Fibroblast of skin of right quadriceps (primary cell): ENCODE measurements around the gene AP5S1.
"Not testable (repeated sequence)": the region's sequence is repeated elsewhere in the genome, so short reads cannot be mapped to it uniquely, and the experiment has no call there.

Experiments
- DNase-seq: peaks from one replicate; pipeline ENCODE4 v3.0.0-alpha.2; 2013

Gene AP5S1

DNA sequence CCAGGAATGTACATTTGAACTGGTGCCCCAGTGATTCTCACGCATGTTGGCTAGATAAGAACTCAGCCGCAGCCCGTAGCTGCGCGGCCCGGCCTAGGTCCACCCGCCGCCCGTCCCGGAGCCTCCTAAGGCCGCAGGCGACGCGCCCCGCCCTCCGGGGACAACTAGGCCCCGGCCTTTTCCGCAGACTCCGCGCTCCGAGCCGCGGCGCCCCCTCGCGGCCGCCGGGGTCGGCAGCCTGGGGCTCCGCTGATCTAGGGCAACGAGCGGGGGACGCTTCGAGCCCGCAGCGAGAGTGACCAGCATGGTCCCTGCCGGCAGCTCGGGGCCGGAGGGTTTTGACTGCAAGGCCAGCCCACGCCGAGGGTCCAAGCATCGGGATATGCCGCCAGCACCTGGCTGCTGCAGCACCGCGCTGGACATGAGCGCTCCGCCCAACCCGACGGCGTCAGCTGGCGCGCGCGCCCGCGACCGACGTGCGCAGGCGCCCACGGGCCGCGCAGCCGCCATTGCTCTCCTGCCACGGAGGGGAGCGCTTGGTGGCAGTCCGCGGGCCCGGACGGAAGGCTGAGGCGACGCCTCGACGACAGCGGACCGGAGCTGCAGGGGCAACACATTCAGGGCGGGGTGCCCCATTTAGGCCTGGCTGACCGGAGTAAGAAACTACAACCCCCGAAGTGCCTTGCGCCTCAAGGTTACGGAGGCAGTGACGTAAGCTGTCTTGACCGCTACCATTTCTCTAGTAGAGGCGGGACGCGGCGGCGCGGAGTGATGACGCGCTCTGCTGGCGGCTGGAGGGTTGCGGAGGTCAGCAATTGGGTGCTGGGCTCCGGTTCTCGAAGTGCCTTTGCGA, at the start of gene AP5S1:
Gene AP5S1, plus strand, starts transcription at position 500 of the 853 bp plus-strand sequence. CDS start 1,571 bp downstream, outside the sequence.
- peak; percentile 96 for DNase-seq

- no peak for DNase-seq
These were observed 48.7 kb upstream of the AP5S1 start for GRCh38 chr20:3771552-3772058.

- no peak for DNase-seq
These were observed 44.8 kb upstream of the AP5S1 start for GRCh38 chr20:3775457-3776108.

GRCh38 chr20:3777381-3777715, 43.0 kb upstream of the AP5S1 start:
- no peak for DNase-seq

GRCh38 chr20:3777716-3778629, 42.4 kb upstream of the AP5S1 start:
- peak; percentile 40 for DNase-seq

GRCh38 chr20:3778976-3779375, 41.4 kb upstream of the AP5S1 start:
- DNase-seq = no peak

DNA sequence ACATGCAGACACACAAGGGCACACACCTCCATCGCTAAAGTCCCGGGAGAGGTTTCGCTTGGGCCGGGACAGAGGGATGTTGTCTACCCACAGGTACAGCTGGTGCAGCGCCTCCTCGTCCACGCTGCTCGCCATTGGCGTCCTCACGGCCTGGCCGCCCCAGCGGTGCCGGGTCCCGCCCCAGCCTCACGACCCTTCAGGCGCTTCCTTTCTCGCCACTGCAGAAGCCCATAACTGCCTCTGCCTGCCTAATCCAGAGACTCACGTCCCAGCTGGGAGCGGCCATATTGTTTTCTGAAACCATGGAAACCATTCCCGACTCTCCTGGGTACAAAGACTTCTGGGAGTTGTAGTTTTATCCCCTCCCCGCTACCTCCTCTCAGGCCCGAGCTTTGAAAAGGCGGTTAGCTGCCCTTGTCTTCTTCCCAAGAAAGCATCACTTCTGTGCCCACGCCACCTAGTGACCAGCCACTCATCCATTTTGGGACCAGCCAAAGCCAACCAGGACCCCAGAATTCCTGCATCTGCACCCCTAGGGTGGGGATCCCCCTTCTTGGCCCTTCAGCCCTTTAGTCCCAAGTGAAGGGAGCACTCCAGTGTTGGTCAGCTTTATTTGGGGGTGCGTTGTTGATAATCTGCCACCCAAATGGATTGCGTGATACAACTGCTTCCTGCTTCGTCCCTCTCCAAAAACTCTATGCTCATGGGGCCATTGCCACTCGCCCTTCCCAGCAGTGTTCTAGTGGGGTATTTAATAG, 39.0 kb upstream of the AP5S1 start, which contains the start of gene SPEF1:
Gene SPEF1, minus strand, starts transcription at position 296 of the 758 bp plus-strand sequence. Its CDS starts 161 bp downstream, at position 135.
- peak; percentile 93 for DNase-seq

GRCh38 chr20:3782597-3782996, 37.8 kb upstream of the AP5S1 start:
- no peak for DNase-seq

DNA sequence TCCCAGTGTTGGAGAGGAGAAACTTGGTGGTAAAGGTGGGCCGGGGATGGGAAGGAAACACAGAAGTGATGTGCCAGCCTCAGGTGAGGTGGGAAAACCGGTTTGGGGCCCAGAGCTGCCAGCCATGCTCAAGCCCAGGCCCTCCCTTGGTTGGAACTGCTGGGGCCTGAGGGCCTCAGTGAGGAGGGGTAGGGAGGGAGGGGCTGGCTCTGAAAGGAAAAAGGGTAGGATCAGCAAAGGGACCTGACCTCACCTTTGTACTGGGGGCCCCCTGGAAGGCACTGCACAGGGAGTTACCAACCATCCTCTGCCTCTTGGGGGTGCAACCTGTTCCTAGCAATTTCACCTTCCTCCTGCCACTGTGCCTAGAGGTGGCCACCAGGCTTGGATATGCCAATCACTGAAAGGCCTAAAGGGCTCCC, 37.3 kb upstream of the AP5S1 start:
- no peak for DNase-seq

DNA sequence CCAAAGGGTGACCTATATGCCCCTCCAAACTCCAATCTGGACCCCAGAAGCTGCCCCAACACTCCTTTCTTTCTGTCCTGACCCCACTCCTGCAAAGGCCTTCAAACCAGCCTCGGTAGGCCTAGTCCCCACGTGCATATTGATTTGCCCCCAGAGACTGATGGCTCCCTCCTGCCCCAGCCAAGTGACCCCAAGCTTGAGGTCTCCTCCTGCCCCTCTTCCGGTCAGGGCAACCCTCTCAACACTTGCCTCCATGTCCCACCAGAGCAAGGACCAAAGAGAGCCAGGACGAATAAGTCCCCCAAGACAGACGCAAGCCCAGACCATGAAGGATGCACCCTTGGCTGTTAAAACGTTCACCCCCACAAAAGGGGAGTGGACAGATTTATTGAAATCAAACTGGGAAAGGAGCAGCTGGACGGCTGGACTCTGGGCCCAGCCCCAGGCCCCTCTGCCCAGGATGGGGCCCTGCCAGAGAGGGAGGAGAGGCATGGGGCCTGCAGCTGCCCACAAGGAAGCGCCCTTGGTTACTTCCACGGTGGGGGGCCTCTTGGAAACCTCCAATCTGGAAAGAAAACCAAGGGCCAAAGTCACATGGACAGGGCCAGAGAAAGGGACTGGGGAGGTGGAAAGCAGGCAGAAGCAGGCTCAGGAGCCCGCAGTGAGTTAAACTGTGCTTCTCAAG, 36.7 kb upstream of the AP5S1 start:
- DNase-seq = no peak

DNA sequence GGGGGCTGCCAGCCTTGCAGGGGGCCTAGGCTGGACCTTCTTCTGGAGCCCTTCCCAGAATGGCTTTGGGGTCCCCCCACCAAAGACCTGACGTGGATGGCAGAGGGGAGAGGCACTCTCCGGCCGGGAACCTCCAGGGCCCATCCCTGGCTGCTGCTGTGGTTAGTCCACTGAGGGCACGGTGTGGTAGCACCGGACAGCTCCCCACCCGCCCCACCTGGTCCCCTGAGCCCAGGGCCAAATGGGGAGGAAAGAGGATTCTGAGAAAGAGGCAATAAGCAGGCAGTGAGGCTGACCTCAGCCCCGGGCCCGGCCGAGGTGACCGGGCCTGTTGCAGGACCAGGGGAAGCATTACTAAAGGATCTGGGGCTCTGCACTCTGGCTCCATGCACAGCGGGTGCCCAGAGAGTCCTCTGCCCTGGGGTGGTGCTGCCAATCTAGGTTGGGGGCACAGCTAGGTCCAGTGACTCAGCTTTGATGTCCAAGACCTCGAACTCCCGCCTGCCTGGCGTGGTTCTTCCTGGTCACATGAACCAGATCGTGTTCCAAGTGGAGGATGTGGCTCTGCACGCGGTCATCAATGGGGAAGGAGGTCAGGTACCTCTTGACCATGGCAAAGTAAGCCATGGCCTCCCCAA, 36.0 kb upstream of the AP5S1 start:
- no peak for DNase-seq

- no peak for DNase-seq
These were observed 35.5 kb upstream of the AP5S1 start for GRCh38 chr20:3784863-3785239.

DNA sequence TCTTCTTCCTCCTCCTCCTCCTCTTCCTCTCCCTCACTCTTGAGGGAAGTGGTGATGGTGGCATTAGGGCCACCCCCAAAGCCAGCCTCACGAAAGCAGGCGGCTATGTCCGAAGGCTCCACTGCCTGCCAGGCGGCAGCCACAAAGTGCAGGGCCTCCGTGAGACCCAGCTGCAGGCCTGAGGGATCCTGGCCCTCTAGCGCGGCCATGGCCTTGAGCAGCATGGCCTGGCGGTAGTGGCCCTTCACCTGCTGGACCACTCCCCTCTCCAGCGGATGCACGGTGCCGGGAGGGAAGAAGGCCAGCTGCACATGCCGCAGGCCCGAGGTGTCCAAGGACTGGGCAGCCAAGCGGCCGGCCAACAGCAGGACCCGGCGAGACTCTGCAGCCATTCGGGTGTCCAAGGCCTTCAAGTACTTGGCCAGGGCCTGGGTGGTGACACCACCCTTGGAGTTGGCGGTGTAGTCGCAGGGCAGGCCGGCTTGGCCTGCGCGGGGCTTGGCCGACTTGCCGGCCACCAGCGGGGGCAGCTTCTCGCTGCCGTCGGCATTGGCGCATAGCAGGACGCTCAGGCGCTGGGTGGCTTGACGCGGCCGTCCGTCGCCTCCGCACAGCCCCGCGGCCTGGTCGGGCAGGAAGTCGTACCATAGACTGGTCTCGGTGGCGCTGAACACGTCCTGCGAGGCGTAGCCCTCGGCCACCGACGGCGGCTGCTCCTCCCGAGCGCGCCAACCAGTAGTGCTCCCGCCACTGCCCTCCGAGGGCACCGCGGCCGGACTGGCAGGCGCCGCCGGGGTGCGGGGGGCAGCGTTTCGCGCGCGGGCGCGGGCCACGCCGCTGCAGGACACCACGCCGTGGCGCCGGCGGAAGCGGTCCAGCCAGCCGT, 34.9 kb upstream of the AP5S1 start:
- no peak for DNase-seq

- peak; percentile 50 for DNase-seq
These were observed 34.2 kb upstream of the AP5S1 start for GRCh38 chr20:3786126-3786484.

- peak; percentile 86 for DNase-seq
These were observed 33.6 kb upstream of the AP5S1 start, which contains the start of gene CENPB for GRCh38 chr20:3786665-3787323. CENPB (minus strand) TSS chr20:3786740; CDS start chr20:3786483, 257 bp downstream.

DNA sequence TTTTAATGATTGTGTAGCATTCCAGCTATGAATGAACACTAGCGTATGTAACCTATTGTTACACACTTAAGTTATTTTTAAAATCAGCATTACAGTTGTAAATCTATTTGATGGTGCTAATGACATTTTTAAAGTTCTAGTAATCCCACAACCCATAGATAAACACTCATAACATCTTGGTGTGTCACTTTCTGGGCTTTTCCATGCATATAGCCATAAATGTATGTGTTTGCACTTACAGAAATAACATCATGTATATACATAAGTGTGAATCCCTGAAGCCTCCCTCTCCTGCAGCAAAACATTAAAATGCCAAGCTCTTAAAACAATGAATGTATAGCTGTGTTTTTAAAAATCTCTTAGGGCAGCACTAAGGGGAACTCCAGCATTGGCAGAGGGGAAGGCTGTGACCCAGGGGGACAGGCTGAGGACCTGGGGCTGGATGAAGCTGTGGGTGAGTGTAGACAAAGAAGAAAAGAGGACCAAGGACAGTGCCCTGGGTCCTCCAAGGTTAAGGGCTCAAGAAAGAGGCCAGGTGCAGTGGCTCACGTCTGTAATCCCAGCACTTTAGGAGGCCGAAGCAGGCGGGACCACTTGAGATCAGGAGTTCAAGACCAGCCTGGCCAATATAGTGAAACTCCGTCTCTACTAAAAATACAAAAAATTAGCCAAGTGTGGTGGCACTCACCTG, 32.9 kb upstream of the AP5S1 start:
- DNase-seq = peak; percentile 64

DNA sequence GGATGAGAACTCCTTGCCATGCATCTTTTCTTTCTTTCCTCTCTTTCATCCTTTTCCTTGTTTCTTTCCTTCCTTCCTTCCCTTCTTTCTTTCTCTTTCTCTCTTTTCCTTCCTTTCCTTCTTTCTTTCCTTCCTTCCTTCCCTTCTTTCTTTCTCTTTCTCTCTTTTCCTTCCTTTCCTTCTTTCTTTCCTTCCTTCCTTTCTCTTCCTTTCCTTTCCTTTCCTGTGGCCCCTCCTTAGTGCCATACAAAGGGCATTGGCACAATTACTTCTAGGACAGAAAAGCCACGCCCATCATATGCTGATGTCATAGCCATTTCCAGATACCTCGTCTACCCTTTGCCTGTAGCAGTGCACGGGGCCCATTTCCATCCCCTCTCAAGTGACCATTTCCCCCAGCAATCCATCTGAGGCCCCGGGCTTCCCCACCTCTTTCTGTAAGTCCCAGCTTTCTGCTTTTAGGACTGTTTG, 31.6 kb upstream of the AP5S1 start:
- no peak for DNase-seq

DNA sequence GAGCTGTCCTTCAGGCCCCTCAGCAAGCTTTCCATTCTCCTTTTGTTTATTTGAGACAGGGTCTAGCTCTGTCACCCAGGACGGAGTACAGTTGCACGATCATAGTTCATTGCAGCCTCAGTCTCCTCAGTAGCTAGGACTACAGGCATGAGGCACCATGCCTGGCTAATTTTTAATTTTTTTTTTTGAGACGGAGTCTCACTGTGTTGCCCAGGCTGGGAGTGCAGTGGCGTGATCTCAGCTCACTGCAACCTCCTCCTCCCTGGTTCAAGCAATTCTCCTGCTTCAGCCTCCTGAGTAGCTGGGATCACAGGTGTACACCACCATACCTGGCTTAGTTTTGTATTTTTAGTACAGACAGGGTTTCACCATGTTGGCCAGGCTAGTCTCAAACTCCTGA, 31.1 kb upstream of the AP5S1 start:
- not testable (repeated sequence) for DNase-seq

DNA sequence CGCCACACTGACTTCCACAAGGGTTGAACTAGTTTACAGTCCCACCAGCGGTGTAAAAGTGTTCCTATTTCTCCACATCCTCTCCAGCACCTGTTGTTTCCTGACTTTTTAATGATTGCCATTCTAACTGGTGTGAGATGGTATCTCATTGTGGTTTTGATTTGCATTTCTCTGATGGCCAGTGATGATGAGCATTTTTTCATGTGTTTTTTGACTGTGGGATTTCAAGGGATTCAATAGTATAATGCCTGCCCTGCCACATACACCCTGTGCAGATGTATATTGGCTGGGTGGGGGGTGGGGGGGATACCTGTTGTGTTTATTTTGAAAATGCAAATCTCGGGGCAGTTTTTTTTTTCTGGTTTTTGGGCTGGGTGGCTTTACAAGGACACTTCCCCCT, 26.2 kb upstream of the AP5S1 start:
- DNase-seq = not testable (repeated sequence)
